Vagina (tissue), 2 donors: Measurements from ENCODE around the gene IFNG-AS1.

Experiments used
- CTCF ChIP-seq, 3 experiments: fragments of 450-650 bp in 2 of 3; fragments of 200-600 bp in 1 of 3; sonication (generic) in 1 of 3; IDR thresholded peaks; one replicate each; pipeline ENCODE4 v1.5.1; 2017 to 2019; ENCODE audit warnings: antibody characterized with exemption in 3 of 3, mild to moderate bottlenecking in 2 of 3, moderate library complexity in 2 of 3
- POLR2AphosphoS5 ChIP-seq, 2 donors: sonication (generic); formaldehyde crosslinking; IDR thresholded peaks; one replicate each; pipeline ENCODE4 v1.9.0; 2017; ENCODE audit warnings: antibody characterized with exemption in 2 of 2, mild to moderate bottlenecking in 2 of 2, low read depth in 1 of 2; ENCODE audit not compliant: insufficient read depth in 1 of 2

- TF ChIP-seq CTCF (IDR thresholded peaks at IDR 0.05) (no peak), POLR2AphosphoS5 (IDR thresholded peaks at IDR 0.05; ENCODE audit: insufficient read depth in 1 of 2, low read depth in 1 of 2) (no peak)
Measured at GRCh38 chr12:67969134-67969802, 20.0 kb upstream of the IFNG-AS1 start.
